ENCODE measurements around the gene TFPT. TPM values are rescaled to one million over a fixed set of nuclear protein-coding genes. Genes with fewer than 3 reads are reported as not detected.
"Not testable (repeated sequence)": the region's sequence is repeated elsewhere in the genome, so short reads cannot be mapped to it uniquely, and the experiment has no call there.

Gene TFPT
- total RNA-seq, 3 donors from 2014 or later (not counting 1 experiment from before 2014, with no cell fraction given) = 14.1 to 14.4 (median 14.2) TPM

- Histone ChIP-seq H3K4me3 (ENCODE audit: low read length) (no peak overlapping the region), H3K36me3 (ENCODE audit: control insufficient read depth, insufficient read depth, low read length) (no peaks in the 10 kb centered on the region), H3K27ac (ENCODE audit: low read length) (no peak overlapping the region), H3K9me3 (ENCODE audit: control insufficient read depth, insufficient read depth, low read length) (no peaks in the 10 kb centered on the region), H3K4me1 (ENCODE audit: control insufficient read depth, insufficient read depth, low read length) (peaks cover 34% of the 10 kb centered on the region), H3K27me3 (ENCODE audit: control insufficient read depth, insufficient read depth, low read length) (peaks cover 3% of the 10 kb centered on the region)
- no peak overlapping the region for H3K27ac Mint-ChIP-seq
- no peak overlapping the region for H3K4me3 Mint-ChIP-seq
- no peaks in the 10 kb centered on the region for H3K9me3 Mint-ChIP-seq
- intact Hi-C loops (cut with micrococcal nuclease) = no loop called here
- H3K27me3 Mint-ChIP-seq (ENCODE audit: low read depth in 2 of 2) = peaks cover 0 to 6% of the 10 kb centered on the region in 2 donors
- TF ChIP-seq CTCF (IDR thresholded peaks at IDR 0.05) = no peak
- no peaks in the 10 kb centered on the region for H3K36me3 Mint-ChIP-seq
- no peak for DNase-seq
- ATAC-seq = no peak
- H3K4me1 Mint-ChIP-seq = peaks cover 27 to 37% of the 10 kb centered on the region in 2 donors
- WGBS (ENCODE audit: insufficient coverage) = 92% methylated on average over 10 of the region's 12 CpGs
Measured at GRCh38 chr19:54099190-54099902, 16.1 kb downstream of the TFPT start.

- Mint-ChIP-seq H3K27me3 (ENCODE audit: low read depth in 2 of 2) (peaks cover 0 to 11% of the 10 kb centered on the region in 2 donors), H3K9me3 (no peaks in the 10 kb centered on the region), H3K36me3 (no peaks in the 10 kb centered on the region), H3K4me1 (peaks cover 17 to 23% of the 10 kb centered on the region in 2 donors), H3K27ac (peak overlapping the region; percentile 92 to 93), H3K4me3 (peak overlapping the region; percentile 98)
- 13% methylated on average over 14 of the region's 14 CpGs for WGBS (ENCODE audit: insufficient coverage)
- peak in 1 of 2 donors; percentile 59 for DNase-seq
- peaks cover 20% of the 10 kb centered on the region for H3K4me1 ChIP-seq (ENCODE audit: control insufficient read depth, insufficient read depth, low read length)
- peak; percentile 34 to 58 (median 41) for ATAC-seq
- H3K9me3 ChIP-seq (ENCODE audit: control insufficient read depth, insufficient read depth, low read length) = no peaks in the 10 kb centered on the region
- H3K27me3 ChIP-seq (ENCODE audit: control insufficient read depth, insufficient read depth, low read length) = peaks cover 4% of the 10 kb centered on the region
- intact Hi-C loops (cut with micrococcal nuclease) = no loop called here
- H3K36me3 ChIP-seq (ENCODE audit: control insufficient read depth, insufficient read depth, low read length) = no peaks in the 10 kb centered on the region
- H3K27ac ChIP-seq (ENCODE audit: low read length) = peak overlapping the region; percentile 58
- no peak overlapping the region for H3K4me3 ChIP-seq (ENCODE audit: low read length)
- no peak for TF ChIP-seq CTCF (IDR thresholded peaks at IDR 0.05)
Measured at GRCh38 chr19:54096617-54097106, 18.8 kb downstream of the TFPT start.

- DNase-seq (peak; percentile 57 to 76), ATAC-seq (peak; percentile 85 to 87 (median 86))
- H3K36me3 ChIP-seq (ENCODE audit: control insufficient read depth, insufficient read depth, low read length); intact Hi-C loops (cut with micrococcal nuclease); H3K9me3 ChIP-seq (ENCODE audit: control insufficient read depth, insufficient read depth, low read length); H3K27me3 ChIP-seq (ENCODE audit: control insufficient read depth, insufficient read depth, low read length); H3K9me3 Mint-ChIP-seq; H3K36me3 Mint-ChIP-seq: not testable (repeated sequence)
- H3K4me3 Mint-ChIP-seq = peak overlapping the region; percentile 98
- peak overlapping the region; percentile 58 for H3K27ac ChIP-seq (ENCODE audit: low read length)
- H3K4me1 ChIP-seq (ENCODE audit: control insufficient read depth, insufficient read depth, low read length) = peaks cover 20% of the 10 kb centered on the region
- H3K27ac Mint-ChIP-seq = peak overlapping the region; percentile 92 to 93
- H3K27me3 Mint-ChIP-seq (ENCODE audit: low read depth in 2 of 2) = peaks cover 0 to 11% of the 10 kb centered on the region in 2 donors
- WGBS (ENCODE audit: insufficient coverage) = under 1% methylated on average over 46 of the region's 46 CpGs
- peak overlapping the region; percentile 26 for H3K4me3 ChIP-seq (ENCODE audit: low read length)
- H3K4me1 Mint-ChIP-seq = peaks cover 17 to 19% of the 10 kb centered on the region in 2 donors
Measured at GRCh38 chr19:54095859-54096616, 19.4 kb downstream of the TFPT start.
